Trophoblast cell (in vitro differentiated cells and primary cell): ENCODE measurements around the gene GCN1.

Source experiments
- DNase-seq, 2 donors: peaks; one replicate each; pipeline ENCODE4 v3.0.0-alpha.2; 2016
- H2AFZ ChIP-seq: 2 replicates; pipeline ENCODE4 v1.6.1; 2013; ENCODE audit warnings: low read length, moderate library complexity, mild to moderate bottlenecking; ENCODE audit not compliant: insufficient read depth, poor library complexity
- H2AK5ac ChIP-seq: 2 replicates; pipeline ENCODE4 v1.6.1; 2013; ENCODE audit warnings: mild to moderate bottlenecking, low read length
- H2BK120ac ChIP-seq: 2 replicates; pipeline ENCODE4 v1.6.1; 2013; ENCODE audit warnings: low read length, mild to moderate bottlenecking, moderate library complexity; ENCODE audit not compliant: insufficient read depth, poor library complexity
- H2BK12ac ChIP-seq: 2 replicates; pipeline ENCODE4 v1.6.1; 2013; ENCODE audit warnings: mild to moderate bottlenecking, low read length, moderate library complexity
- H2BK5ac ChIP-seq: 2 replicates; pipeline ENCODE4 v1.6.1; 2013; ENCODE audit warnings: low read length, low read depth, moderate library complexity, mild to moderate bottlenecking; ENCODE audit not compliant: poor library complexity
- H3K14ac ChIP-seq: 2 replicates; pipeline ENCODE4 v1.6.1; 2013; ENCODE audit warnings: mild to moderate bottlenecking, low read length
- H3K18ac ChIP-seq: 2 replicates; pipeline ENCODE4 v1.6.1; 2013; ENCODE audit warnings: mild to moderate bottlenecking, low read length
- H3K23ac ChIP-seq: 2 replicates; pipeline ENCODE4 v1.6.1; 2013; ENCODE audit warnings: low read length
- H3K27ac ChIP-seq: 2 replicates; pipeline ENCODE4 v1.5.1; 2013; ENCODE audit warnings: low read depth, mild to moderate bottlenecking, inconsistent platforms, low read length, moderate library complexity
- H3K27me3 ChIP-seq: 2 replicates; pipeline ENCODE4 v1.6.1; 2013; ENCODE audit warnings: inconsistent platforms, mild to moderate bottlenecking, low read length, moderate library complexity; ENCODE audit not compliant: insufficient read depth
- H3K36me3 ChIP-seq, 2 experiments: 1 replicate in 1 of 2; 2 replicates in 1 of 2; pipeline ENCODE4 v1.6.1; 2013; ENCODE audit warnings: low read length in 2 of 2, mild to moderate bottlenecking in 2 of 2, moderate library complexity in 1 of 2; ENCODE audit not compliant: insufficient read depth in 2 of 2, control insufficient read depth in 1 of 2
- H3K4ac ChIP-seq: 2 replicates; pipeline ENCODE4 v1.6.1; 2013; ENCODE audit warnings: low read depth, mild to moderate bottlenecking, low read length, moderate library complexity
- H3K4me1 ChIP-seq, 2 experiments: 1 replicate in 1 of 2; 2 replicates in 1 of 2; pipeline ENCODE4 v1.6.1; 2013; ENCODE audit warnings: low read length in 2 of 2, mild to moderate bottlenecking in 2 of 2, moderate library complexity in 1 of 2; ENCODE audit not compliant: insufficient read depth in 2 of 2, control insufficient read depth in 1 of 2
- H3K4me2 ChIP-seq: 2 replicates; pipeline ENCODE4 v1.6.1; 2013; ENCODE audit warnings: inconsistent platforms, mild to moderate bottlenecking, low read length, moderate library complexity
- H3K4me3 ChIP-seq: 2 replicates; pipeline ENCODE4 v1.5.1; 2013; ENCODE audit warnings: mild to moderate bottlenecking, low read depth, low read length, inconsistent platforms
- H3K79me1 ChIP-seq: one replicate; pipeline ENCODE4 v1.6.1; 2013; ENCODE audit warnings: low read length
- H3K79me2 ChIP-seq: 2 replicates; pipeline ENCODE4 v1.6.1; 2013; ENCODE audit warnings: low read length, mild to moderate bottlenecking; ENCODE audit not compliant: control insufficient read depth, insufficient read depth, poor library complexity
- H3K9ac ChIP-seq: 2 replicates; pipeline ENCODE4 v1.6.1; 2013; ENCODE audit warnings: mild to moderate bottlenecking, low read length
- H3K9me3 ChIP-seq: 2 replicates; pipeline ENCODE4 v1.6.1; 2013; ENCODE audit warnings: low read depth, mild to moderate bottlenecking, control low read depth, inconsistent platforms, low read length; ENCODE audit not compliant: insufficient read depth
- H4K12ac ChIP-seq: 2 replicates; pipeline ENCODE4 v1.6.1; 2013; ENCODE audit warnings: low read depth, mild to moderate bottlenecking, low read length, moderate library complexity
- H4K8ac ChIP-seq: 2 replicates; pipeline ENCODE4 v1.6.1; 2013; ENCODE audit warnings: low read depth, mild to moderate bottlenecking, low read length, moderate library complexity
- H4K91ac ChIP-seq: one replicate; pipeline ENCODE4 v1.6.1; 2013; ENCODE audit warnings: low read depth, mild to moderate bottlenecking, low read length, moderate library complexity
- WGBS: extraction: QIAGEN DNeasy Blood & Tissue Kit; methylation state at CpG from one replicate; pipeline ENCODE4 v1.1.7; 2013; ENCODE audit warnings: missing lambda C conversion rate; ENCODE audit not compliant: insufficient read length, insufficient coverage; ENCODE audit errors: extremely low coverage; 5-methylcytosine and 5-hydroxymethylcytosine counted together

The GCN1 gene

DNA sequence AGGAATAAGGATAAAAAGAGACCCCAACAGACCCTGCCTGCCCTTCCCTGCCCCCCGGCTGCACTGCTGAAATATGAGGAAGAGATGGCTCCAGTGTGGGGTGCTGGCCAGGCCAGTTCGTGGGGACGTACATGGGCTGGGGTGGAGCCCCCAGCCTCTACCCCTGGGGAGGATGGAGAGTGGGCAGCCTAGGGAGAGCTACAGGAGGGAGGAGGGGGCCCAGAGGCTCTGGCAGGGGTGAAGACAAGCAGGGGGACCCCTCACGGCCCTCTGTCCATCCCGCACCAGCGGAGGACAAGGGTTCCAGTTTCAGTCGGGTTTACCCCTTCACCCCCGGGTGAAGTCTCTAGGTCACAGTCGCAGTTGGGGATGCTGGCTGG, 17.4 kb upstream of the GCN1 start:
- no peaks in the 10 kb centered on the region for H3K4me1 ChIP-seq
- H4K8ac ChIP-seq = no peak overlapping the region
- H3K79me2 ChIP-seq = no peaks in the 10 kb centered on the region
- no CpG with 5 or more reads among the region's 9 CpGs for WGBS
- H3K36me3 ChIP-seq = peaks cover 63 to 71% of the 10 kb centered on the region in 2 experiments
- H2AK5ac ChIP-seq = no peak overlapping the region
- peaks cover 1% of the 10 kb centered on the region for H3K9me3 ChIP-seq
- no peak overlapping the region for H2BK5ac ChIP-seq
- no peaks in the 10 kb centered on the region for H3K79me1 ChIP-seq
- no peak overlapping the region for H3K4ac ChIP-seq
- no peak overlapping the region for H3K18ac ChIP-seq
- H3K27ac ChIP-seq = no peak overlapping the region
- H2AFZ ChIP-seq = no peak overlapping the region
- no peaks in the 10 kb centered on the region for H3K27me3 ChIP-seq
- H4K91ac ChIP-seq = no peak overlapping the region
- H4K12ac ChIP-seq = no peak overlapping the region
- H2BK120ac ChIP-seq = no peak overlapping the region
- H3K4me2 ChIP-seq = no peak overlapping the region
- DNase-seq = no peak
- H3K4me3 ChIP-seq = no peak overlapping the region
- H3K23ac ChIP-seq = no peak overlapping the region
- no peak overlapping the region for H2BK12ac ChIP-seq
- no peak overlapping the region for H3K14ac ChIP-seq
- no peak overlapping the region for H3K9ac ChIP-seq

- Histone ChIP-seq H2BK12ac (no peak overlapping the region), H3K23ac (no peak overlapping the region), H4K91ac (no peak overlapping the region), H3K14ac (no peak overlapping the region), H3K4me3 (no peak overlapping the region), H3K9me3 (peaks cover 1% of the 10 kb centered on the region), H2AK5ac (no peak overlapping the region), H3K4me1 (no peaks in the 10 kb centered on the region), H3K18ac (no peak overlapping the region), H4K12ac (no peak overlapping the region), H3K79me1 (no peaks in the 10 kb centered on the region), H2AFZ (no peak overlapping the region), H3K27ac (no peak overlapping the region), H3K79me2 (no peaks in the 10 kb centered on the region), H2BK120ac (no peak overlapping the region), H2BK5ac (no peak overlapping the region), H4K8ac (no peak overlapping the region), H3K4me2 (no peak overlapping the region), H3K4ac (no peak overlapping the region), H3K9ac (no peak overlapping the region), H3K27me3 (no peaks in the 10 kb centered on the region), H3K36me3 (peaks cover 59 to 66% of the 10 kb centered on the region in 2 experiments)
- no peak for DNase-seq
- WGBS = no CpG with 5 or more reads among the region's 12 CpGs
Observed at GRCh38 chr12:120211243-120211903, 16.9 kb upstream of the GCN1 start.

DNA sequence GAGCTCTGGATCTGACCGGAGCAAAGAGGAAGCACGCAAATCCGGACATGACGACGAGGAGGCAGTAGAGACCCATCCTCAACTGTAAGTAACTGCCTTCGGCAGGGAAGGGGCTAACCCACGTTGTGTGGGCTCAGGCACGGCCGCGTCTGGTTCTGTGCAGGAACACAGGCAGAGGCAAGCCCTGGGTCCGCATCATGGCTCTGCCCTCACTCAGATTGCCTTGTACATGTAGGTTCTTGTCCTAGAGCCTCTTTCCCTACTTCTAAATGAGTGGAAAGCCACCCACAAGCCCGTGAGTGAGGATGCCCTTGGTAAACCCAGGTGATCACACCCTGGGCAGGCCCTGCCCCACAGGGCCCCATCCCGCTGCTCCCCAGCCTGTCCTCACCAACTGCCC, 15.3 kb upstream of the GCN1 start:
- no peak overlapping the region for H3K9ac ChIP-seq
- no peak overlapping the region for H2BK120ac ChIP-seq
- H3K23ac ChIP-seq = no peak overlapping the region
- no peaks in the 10 kb centered on the region for H3K4me1 ChIP-seq
- no peak overlapping the region for H2BK5ac ChIP-seq
- no peak overlapping the region for H3K27ac ChIP-seq
- no peak overlapping the region for H4K8ac ChIP-seq
- H2AK5ac ChIP-seq = no peak overlapping the region
- DNase-seq = peak in 1 of 2 donors; percentile 8
- H3K14ac ChIP-seq = no peak overlapping the region
- no peak overlapping the region for H3K4me3 ChIP-seq
- H3K79me1 ChIP-seq = no peaks in the 10 kb centered on the region
- no peak overlapping the region for H3K18ac ChIP-seq
- H4K91ac ChIP-seq = no peak overlapping the region
- no peaks in the 10 kb centered on the region for H3K27me3 ChIP-seq
- H2AFZ ChIP-seq = no peak overlapping the region
- WGBS = no CpG with 5 or more reads among the region's 13 CpGs
- no peak overlapping the region for H4K12ac ChIP-seq
- H3K79me2 ChIP-seq = no peaks in the 10 kb centered on the region
- peaks cover 3% of the 10 kb centered on the region for H3K9me3 ChIP-seq
- peaks cover 46 to 53% of the 10 kb centered on the region in 2 experiments for H3K36me3 ChIP-seq
- H3K4me2 ChIP-seq = no peak overlapping the region
- no peak overlapping the region for H3K4ac ChIP-seq
- H2BK12ac ChIP-seq = no peak overlapping the region

DNA sequence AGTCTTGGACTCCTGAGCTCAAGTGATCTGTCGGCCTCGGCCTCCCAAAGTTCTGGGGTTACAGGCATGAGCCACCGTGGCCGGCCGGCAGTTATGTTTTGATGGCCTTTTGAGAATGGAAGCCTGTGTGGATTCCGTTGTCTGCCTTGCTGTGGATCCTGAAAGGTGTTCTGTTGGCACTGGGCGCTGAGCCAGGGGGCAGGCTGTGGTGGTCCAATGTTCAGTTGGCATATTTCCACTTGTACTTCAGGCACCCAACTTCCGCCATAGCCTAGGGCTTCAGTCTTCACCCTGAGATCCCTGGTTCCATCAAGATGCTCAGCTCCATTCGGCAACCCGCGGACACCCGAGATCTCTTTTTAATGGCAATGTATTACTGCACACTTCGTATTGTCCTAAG, 12.7 kb upstream of the GCN1 start:
- H2BK12ac ChIP-seq = no peak overlapping the region
- no peak overlapping the region for H3K4ac ChIP-seq
- no peak overlapping the region for H4K91ac ChIP-seq
- H3K23ac ChIP-seq = no peak overlapping the region
- no peak overlapping the region for H3K14ac ChIP-seq
- no peaks in the 10 kb centered on the region for H3K79me1 ChIP-seq
- H3K27me3 ChIP-seq = no peaks in the 10 kb centered on the region
- no peak overlapping the region for H2AK5ac ChIP-seq
- H2BK5ac ChIP-seq = no peak overlapping the region
- H4K12ac ChIP-seq = no peak overlapping the region
- H4K8ac ChIP-seq = no peak overlapping the region
- no peak overlapping the region for H2AFZ ChIP-seq
- H3K27ac ChIP-seq = no peak overlapping the region
- H3K18ac ChIP-seq = no peak overlapping the region
- H3K79me2 ChIP-seq = no peaks in the 10 kb centered on the region
- H3K4me2 ChIP-seq = no peak overlapping the region
- DNase-seq = no peak
- peaks cover 24 to 29% of the 10 kb centered on the region in 2 experiments for H3K36me3 ChIP-seq
- no peak overlapping the region for H2BK120ac ChIP-seq
- no peak overlapping the region for H3K4me3 ChIP-seq
- no peak overlapping the region for H3K9ac ChIP-seq
- H3K4me1 ChIP-seq = no peaks in the 10 kb centered on the region
- H3K9me3 ChIP-seq = peaks cover 3% of the 10 kb centered on the region
- WGBS = no CpG with 5 or more reads among the region's 13 CpGs
